IgD-negative memory B cell (primary cell): ENCODE data around the gene KCNJ3. TPM values are rescaled to one million over a fixed set of nuclear protein-coding genes. Genes with fewer than 3 reads are reported as not detected.
"Not testable (repeated sequence)": the region's sequence is repeated elsewhere in the genome, so short reads cannot be mapped to it uniquely, and the experiment has no call there.

Experiments used
- H3K27ac Mint-ChIP-seq, 3 donors: one replicate each; pipeline ENCODE4 v1.8.0; 2020 to 2022; ENCODE audit warnings: mild to moderate bottlenecking in 3 of 3, mixed read lengths in 3 of 3, moderate library complexity in 1 of 3
- H3K27me3 Mint-ChIP-seq: one replicate; pipeline ENCODE4 v1.8.0; 2021; ENCODE audit warnings: mixed read lengths
- H3K36me3 Mint-ChIP-seq: one replicate; pipeline ENCODE4 v1.8.0; 2020; ENCODE audit warnings: mild to moderate bottlenecking, mixed read lengths
- H3K4me1 Mint-ChIP-seq, 3 donors: one replicate each; pipeline ENCODE4 v1.8.0; 2020 to 2022; ENCODE audit warnings: mixed read lengths in 3 of 3, mild to moderate bottlenecking in 1 of 3
- H3K4me3 Mint-ChIP-seq, 4 donors: one replicate each; pipeline ENCODE4 v1.8.0; 2020 to 2022; ENCODE audit warnings: mild to moderate bottlenecking in 4 of 4, mixed read lengths in 4 of 4, moderate library complexity in 3 of 4
- H3K9me3 Mint-ChIP-seq, 3 donors: one replicate each; pipeline ENCODE4 v1.8.0; 2020 to 2021; ENCODE audit warnings: mixed read lengths in 3 of 3, mild to moderate bottlenecking in 1 of 3
- polyA plus RNA-seq: library from polyadenylated mRNA; unstranded; fragments of 300-500 nt; fragmentation: Illumina TruSeq; gene quantifications from one replicate; pipeline ENCODE4 v1.2.3, GENCODE V29; 2021

Gene KCNJ3
- polyA plus RNA-seq, 1 donor from 2014 or later = not detected

DNA sequence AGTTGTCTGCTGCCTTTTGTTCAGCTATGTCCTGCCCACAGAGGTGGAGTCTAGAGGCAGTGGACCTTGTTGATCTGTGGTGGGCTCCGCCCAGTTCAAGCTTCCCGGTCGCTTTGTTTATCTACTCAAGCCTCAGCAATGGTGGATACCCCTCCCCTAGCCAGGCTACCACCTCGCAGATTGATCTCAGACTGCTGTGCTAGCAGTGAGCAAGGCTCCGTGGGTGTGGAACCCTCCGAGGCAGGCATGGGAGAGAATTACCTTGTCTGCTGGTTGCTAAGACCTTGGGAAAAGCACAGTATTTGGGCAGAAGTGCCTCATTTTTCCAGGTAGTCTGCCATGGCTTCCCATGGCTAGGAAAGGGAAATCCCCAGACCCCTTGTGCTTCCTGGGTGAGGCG lies 146.0 kb downstream of the KCNJ3 start:
- Mint-ChIP-seq H3K27ac (no peak overlapping the region), H3K4me1 (no peaks in the 10 kb centered on the region), H3K4me3 (no peak overlapping the region), H3K36me3 (no peaks in the 10 kb centered on the region), H3K27me3 (no peaks in the 10 kb centered on the region), H3K9me3 (peaks cover 0 to 14% (median 3%) of the 10 kb centered on the region in 3 donors)

- Mint-ChIP-seq H3K27ac (no peak overlapping the region), H3K4me1 (no peaks in the 10 kb centered on the region), H3K27me3 (no peaks in the 10 kb centered on the region), H3K4me3 (no peak overlapping the region), H3K36me3 (no peaks in the 10 kb centered on the region), H3K9me3 (peaks cover 0 to 8% (median 0%) of the 10 kb centered on the region in 3 donors)
Observed at GRCh38 chr2:154846842-154847241, 148.3 kb downstream of the KCNJ3 start.

- no peak overlapping the region for H3K4me3 Mint-ChIP-seq
- no peaks in the 10 kb centered on the region for H3K9me3 Mint-ChIP-seq
- H3K27me3 Mint-ChIP-seq = no peaks in the 10 kb centered on the region
- H3K36me3 Mint-ChIP-seq = no peaks in the 10 kb centered on the region
- no peak overlapping the region for H3K27ac Mint-ChIP-seq
- H3K4me1 Mint-ChIP-seq = no peaks in the 10 kb centered on the region
Observed at GRCh38 chr2:154849482-154849881, 151.0 kb downstream of the KCNJ3 start.

DNA sequence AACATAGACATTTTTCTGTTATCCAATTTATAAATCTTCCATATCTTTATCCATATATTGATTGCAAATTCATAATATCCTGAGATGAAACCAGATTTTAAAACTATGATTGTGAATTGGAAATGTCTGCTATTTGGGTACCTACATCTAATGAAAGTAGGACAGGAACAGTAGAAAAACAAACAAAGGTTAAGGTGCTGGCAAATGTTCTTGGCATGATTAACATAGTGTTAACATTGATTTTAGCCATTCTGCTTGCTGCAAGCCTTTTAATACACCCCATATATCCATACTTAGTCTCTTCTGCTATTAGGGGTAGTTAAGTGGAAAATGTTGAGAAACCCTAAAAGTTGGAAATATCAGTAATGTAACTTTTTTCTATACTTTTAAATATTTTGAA lies 152.0 kb downstream of the KCNJ3 start:
- Mint-ChIP-seq H3K9me3 (no peaks in the 10 kb centered on the region), H3K27me3 (no peaks in the 10 kb centered on the region), H3K4me1 (no peaks in the 10 kb centered on the region), H3K4me3 (no peak overlapping the region), H3K36me3 (no peaks in the 10 kb centered on the region), H3K27ac (no peak overlapping the region)

GRCh38 chr2:154855138-154855537 lies 156.6 kb downstream of the KCNJ3 start:
- Mint-ChIP-seq H3K9me3 (peaks cover 0 to 2% (median 0%) of the 10 kb centered on the region in 3 donors), H3K4me1 (no peaks in the 10 kb centered on the region), H3K27ac (no peak overlapping the region), H3K4me3 (no peak overlapping the region), H3K36me3 (no peaks in the 10 kb centered on the region), H3K27me3 (no peaks in the 10 kb centered on the region)

GRCh38 chr2:154867151-154867550 lies 168.7 kb downstream of the KCNJ3 start:
- H3K4me3 Mint-ChIP-seq, H3K27ac Mint-ChIP-seq, H3K36me3 Mint-ChIP-seq, H3K9me3 Mint-ChIP-seq, H3K4me1 Mint-ChIP-seq, H3K27me3 Mint-ChIP-seq: not testable (repeated sequence)

GRCh38 chr2:154875999-154876398 lies 177.5 kb downstream of the KCNJ3 start:
- Mint-ChIP-seq H3K4me1 (no peaks in the 10 kb centered on the region), H3K9me3 (no peaks in the 10 kb centered on the region), H3K36me3 (no peaks in the 10 kb centered on the region), H3K27ac (no peak overlapping the region), H3K27me3 (no peaks in the 10 kb centered on the region), H3K4me3 (no peak overlapping the region)

DNA sequence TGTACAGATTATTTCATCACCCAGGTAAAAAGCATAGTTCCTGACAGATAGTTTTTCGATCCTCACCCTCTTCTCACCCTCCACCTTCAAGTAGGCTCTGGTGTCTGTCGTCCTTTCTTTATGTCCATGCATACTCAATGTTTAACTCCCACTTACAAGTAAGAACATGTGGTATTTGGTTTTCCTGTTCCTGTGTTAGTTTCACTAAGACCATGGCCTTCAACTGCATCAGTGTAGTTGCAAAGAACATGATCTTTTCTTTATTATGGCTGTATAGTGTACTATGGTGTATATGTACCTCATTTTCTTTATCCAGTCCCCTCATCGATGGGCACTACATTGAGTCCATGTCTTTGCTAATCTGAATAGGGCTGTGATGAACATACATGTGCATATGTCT lies 184.2 kb downstream of the KCNJ3 start:
- no peak overlapping the region for H3K27ac Mint-ChIP-seq
- H3K9me3 Mint-ChIP-seq = peaks cover 0 to 8% (median 2%) of the 10 kb centered on the region in 3 donors
- H3K36me3 Mint-ChIP-seq = no peaks in the 10 kb centered on the region
- H3K27me3 Mint-ChIP-seq = no peaks in the 10 kb centered on the region
- H3K4me1 Mint-ChIP-seq = peaks cover 0 to 2% (median 0%) of the 10 kb centered on the region in 3 donors
- H3K4me3 Mint-ChIP-seq = no peak overlapping the region

GRCh38 chr2:154886316-154886715 lies 187.8 kb downstream of the KCNJ3 start:
- peaks cover 0 to 13% (median 4%) of the 10 kb centered on the region in 3 donors for H3K9me3 Mint-ChIP-seq
- no peak overlapping the region for H3K4me3 Mint-ChIP-seq
- no peaks in the 10 kb centered on the region for H3K27me3 Mint-ChIP-seq
- H3K4me1 Mint-ChIP-seq = peaks cover 0 to 2% (median 0%) of the 10 kb centered on the region in 3 donors
- no peaks in the 10 kb centered on the region for H3K36me3 Mint-ChIP-seq
- H3K27ac Mint-ChIP-seq = no peak overlapping the region

DNA sequence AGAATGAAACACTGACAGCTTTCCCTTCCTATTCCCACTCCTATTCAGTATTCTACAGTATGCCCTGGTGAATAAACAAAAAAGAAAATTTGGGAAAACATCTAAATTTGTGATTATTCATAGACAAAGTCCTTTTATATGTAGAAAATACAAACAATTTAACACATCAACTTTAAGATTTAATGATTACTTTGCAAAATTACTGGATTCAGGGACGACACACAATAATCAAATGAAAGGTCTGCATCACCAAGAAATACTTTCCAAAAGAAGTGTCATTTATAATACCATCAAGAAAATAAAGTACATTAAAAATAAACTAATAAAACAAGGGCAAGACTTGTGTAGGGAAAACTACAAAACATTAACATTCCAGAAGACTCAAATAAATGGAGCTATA lies 199.8 kb downstream of the KCNJ3 start:
- no peaks in the 10 kb centered on the region for H3K36me3 Mint-ChIP-seq
- H3K9me3 Mint-ChIP-seq = peaks cover 2 to 7% (median 3%) of the 10 kb centered on the region in 3 donors
- no peaks in the 10 kb centered on the region for H3K27me3 Mint-ChIP-seq
- H3K4me1 Mint-ChIP-seq = no peaks in the 10 kb centered on the region
- H3K27ac Mint-ChIP-seq = no peak overlapping the region
- no peak overlapping the region for H3K4me3 Mint-ChIP-seq

GRCh38 chr2:154901063-154901462 lies 202.6 kb downstream of the KCNJ3 start:
- H3K27ac Mint-ChIP-seq = no peak overlapping the region
- peaks cover 3 to 7% (median 6%) of the 10 kb centered on the region in 3 donors for H3K9me3 Mint-ChIP-seq
- no peak overlapping the region for H3K4me3 Mint-ChIP-seq
- no peaks in the 10 kb centered on the region for H3K4me1 Mint-ChIP-seq
- no peaks in the 10 kb centered on the region for H3K36me3 Mint-ChIP-seq
- no peaks in the 10 kb centered on the region for H3K27me3 Mint-ChIP-seq
